Erythroblast (primary cell): ENCODE data around the gene ADGRD1.

Experiments
- GATA1 ChIP-seq: IDR thresholded peaks from 2 replicates; pipeline ENCODE4 v1.6.1; 2011; ENCODE audit warnings: low read depth, mild to moderate bottlenecking, control low read depth, low read length, moderate library complexity
- POLR2A ChIP-seq: IDR thresholded peaks from 2 replicates; pipeline ENCODE4 v1.6.1; 2011; ENCODE audit warnings: mild to moderate bottlenecking, low read length

- TF ChIP-seq POLR2A: no peak
- no peak for TF ChIP-seq GATA1
Measured at GRCh38 chr12:130904064-130904463, 49.6 kb upstream of the ADGRD1 start.
